T-helper 1 cell treated with Interleukin-12 subunit alpha and Interleukin-12 subunit beta and Interleukin-4 antibody, amounts not matched to agents 30 ng/mL and 1 ng/mL, for 36 hours (primary cell): Measurements from ENCODE around the gene WTAP. TPM values are rescaled to one million over a fixed set of nuclear protein-coding genes. Genes with fewer than 3 reads are reported as not detected.

Experiments
- intact Hi-C: fragments of 100-400 bp; cut with micrococcal nuclease; formaldehyde crosslinking; loops from one replicate; pipeline ENCODE4 v1.15.1; 2024
- total RNA-seq: library from RNA; stranded (reverse); gene quantifications from 2 replicates; pipeline ENCODE4 v1.2.3, GENCODE V29; 2022

The WTAP gene
- total RNA-seq, 1 donor from 2014 or later: 126 TPM

DNA sequence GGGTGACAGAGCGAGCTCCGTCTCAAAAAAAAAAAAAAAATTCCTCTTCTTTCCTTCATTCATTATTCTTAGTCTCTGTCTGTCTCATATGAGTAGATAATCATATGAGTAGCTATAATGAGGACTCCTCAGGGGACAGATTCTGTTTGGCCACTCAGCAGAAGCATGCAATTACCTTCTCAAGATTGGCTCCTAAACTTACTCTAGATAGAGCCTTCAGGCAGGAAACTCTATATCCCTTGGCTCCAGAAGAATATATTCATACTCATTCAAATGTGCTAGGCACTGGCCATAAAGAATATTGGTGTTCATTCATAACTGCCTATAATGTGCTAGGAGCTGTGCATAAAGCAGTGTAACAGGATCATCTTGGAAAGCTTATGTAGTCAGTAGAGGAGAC lies 32.3 kb downstream of the WTAP start:
- intact Hi-C loops: no loop called here

DNA sequence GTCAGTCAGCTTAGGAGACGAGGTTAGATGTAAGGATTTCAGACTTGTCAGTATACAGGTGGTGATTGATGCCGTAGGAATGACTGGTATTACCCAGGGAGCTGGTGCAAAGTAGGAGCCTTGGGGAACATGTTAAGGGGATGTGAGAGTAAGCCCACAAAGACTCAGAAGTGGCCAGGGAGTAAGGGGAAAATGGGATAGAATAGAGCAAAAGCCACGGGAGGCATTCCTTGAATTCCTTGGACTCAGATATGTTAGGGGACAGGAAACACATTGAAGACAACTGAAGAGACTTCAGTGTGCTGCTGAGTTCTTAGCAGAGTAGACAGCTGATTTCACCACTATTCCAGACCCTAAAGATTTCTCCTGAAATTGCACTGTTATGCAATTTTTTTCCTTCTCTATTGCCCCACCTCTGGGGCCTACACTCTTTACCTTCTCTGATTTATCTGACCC lies 33.3 kb downstream of the WTAP start:
- intact Hi-C loops: loop anchor here (1.0 kb wide), 1 partner anchor 171 kb away; no protein-coding TSS in a partner anchor

DNA sequence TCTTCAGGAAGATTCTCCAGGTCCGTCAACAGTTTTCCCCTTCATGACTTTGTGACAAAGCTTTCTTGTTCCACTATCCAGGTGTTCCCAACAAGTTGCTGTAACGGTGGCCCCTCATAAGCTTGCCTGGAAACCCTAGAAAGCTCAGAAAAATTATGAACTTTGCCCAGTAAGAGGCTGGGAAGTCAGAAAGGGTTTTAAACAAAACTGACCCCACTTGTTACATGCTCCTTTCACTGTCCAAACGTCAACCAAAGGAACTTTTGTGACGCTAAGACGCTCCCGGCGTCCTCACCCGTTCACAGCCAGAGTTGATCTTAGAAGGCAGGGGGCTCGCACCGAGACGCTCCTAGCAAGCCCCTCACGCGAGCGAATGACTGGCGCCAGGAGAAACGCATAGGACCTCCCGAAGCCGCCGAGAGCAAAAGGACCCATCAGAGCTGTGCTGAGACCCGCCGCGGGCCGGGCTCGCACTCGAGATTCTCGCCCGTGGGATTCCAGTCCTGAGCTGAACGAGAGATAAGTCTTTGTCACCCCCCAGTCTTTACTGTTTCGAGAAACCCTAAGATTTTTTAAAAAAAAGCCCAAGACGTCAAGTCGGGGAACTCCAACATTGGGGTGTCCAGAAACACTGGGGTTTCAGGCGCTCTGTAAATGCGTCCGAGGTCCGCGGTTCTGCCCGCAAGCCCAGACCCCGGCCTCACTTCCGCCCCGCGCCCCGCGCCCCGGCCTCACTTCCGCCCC lies 34.0 kb downstream of the WTAP start:
- intact Hi-C loops: loop anchor here (1.0 kb wide), 1 partner anchor 170 kb away; no protein-coding TSS in a partner anchor

DNA sequence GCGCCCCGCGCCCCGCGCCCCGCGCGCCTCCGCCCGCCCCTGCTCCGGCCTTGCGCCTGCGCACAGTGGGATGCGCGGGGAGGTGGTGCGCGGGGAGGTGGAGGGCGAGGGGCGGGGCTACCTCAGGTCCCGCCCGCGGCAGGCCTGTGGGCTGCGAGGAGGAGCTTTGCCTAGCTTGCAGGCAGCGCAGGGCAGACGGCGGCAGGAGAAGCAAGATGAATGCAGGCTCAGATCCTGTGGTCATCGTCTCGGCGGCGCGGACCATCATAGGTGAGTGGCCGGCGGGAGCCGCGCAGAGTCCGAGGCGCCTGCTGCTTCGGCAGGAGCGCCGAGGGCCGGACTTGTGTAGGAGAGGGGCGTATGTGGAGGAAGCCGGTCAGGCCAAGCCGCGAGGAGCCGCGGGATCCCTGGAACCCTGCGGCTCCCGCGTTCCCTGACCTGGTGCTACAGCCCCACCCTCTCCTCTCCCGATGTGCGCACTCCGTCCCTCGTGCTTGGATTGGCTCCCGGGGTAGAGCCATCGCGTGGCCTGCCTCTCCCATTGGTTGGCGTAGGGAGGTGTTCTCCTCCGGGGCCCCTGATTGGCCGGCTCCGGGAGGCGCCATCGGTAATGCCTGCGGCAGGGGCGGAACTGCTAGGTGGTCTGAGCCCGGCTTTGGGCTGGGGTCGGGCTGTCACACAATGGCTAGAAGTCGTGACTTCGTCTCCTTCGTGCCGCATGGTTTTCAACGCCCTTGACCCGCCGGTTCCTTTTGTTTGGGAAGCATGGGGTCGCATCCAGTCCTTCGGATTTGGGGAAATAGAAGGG lies 34.8 kb downstream of the WTAP start, which contains the start of gene ACAT2:
Gene ACAT2 (plus strand): TSS at position 173 of the 808 bp plus-strand sequence. CDS start 43 bp downstream, at position 216.
- intact Hi-C loops: loop anchor here (1.0 to 2.0 kb wide), 8 partner anchors 27 to 1231 kb away; partner anchors contain the start of genes TCP1 and WTAP

DNA sequence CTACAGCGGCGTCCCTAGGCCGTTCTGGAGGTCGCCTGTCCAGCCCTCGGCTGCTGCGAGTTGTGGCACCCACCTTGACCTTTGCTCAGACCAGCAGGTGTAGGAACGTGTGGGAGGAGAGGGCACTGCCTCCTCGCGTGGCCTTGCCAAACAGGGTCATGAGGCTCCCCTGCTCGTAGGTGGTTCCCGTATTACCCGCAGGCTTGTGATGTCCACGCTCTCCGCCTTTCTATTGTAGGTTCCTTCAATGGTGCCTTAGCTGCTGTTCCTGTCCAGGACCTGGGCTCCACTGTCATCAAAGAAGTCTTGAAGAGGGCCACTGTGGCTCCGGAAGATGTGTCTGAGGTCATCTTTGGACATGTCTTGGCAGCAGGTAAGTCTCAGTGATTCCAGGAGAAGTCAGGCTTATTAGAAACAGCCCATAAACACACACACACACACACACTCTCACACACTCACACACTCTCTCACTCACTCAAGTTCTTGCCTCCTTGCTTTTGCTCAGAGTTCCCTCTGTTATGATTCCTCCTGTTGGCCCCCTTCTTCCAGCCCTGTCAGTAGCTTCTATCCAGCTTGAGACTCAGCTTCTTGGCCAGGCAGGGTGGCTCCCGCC lies 35.5 kb downstream of the WTAP start:
- intact Hi-C loops: loop anchor here (1.0 to 2.0 kb wide), 7 partner anchors 27 to 1230 kb away; partner anchors contain the start of genes TCP1 and WTAP

DNA sequence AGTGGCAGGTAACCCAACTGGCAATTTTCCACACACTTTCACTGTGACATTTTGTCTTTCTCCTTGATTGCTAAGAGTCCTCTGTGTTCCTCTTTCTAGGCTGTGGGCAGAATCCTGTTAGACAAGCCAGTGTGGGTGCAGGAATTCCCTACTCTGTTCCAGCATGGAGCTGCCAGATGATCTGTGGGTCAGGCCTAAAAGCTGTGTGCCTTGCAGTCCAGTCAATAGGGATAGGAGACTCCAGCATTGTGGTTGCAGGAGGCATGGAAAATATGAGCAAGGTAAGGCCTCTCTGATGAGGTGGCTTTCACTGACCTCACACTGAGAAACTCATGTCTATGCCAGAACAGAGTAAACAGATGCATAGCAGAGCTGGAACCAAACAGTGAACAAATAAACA lies 39.6 kb downstream of the WTAP start:
- intact Hi-C loops: no loop called here

DNA sequence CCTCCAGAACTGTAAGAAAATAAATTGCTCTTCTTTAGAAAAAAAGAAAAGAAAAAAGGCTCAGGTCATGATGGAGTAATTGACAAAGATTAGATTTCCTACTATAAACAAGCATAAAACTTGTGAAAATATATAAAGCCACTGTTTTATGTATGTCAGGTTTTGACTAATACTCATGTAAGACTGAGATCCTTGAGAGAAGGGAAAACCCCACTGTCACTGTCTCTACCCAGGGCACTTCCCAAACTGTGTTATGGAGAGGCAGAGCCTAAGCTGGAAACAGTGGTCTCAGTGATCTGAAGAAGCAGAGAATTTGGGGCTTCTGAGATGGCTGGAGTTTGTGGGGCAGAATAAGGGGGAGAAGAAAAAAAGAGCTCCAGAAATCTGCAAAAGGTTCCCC lies 42.2 kb downstream of the WTAP start:
- intact Hi-C loops: no loop called here

DNA sequence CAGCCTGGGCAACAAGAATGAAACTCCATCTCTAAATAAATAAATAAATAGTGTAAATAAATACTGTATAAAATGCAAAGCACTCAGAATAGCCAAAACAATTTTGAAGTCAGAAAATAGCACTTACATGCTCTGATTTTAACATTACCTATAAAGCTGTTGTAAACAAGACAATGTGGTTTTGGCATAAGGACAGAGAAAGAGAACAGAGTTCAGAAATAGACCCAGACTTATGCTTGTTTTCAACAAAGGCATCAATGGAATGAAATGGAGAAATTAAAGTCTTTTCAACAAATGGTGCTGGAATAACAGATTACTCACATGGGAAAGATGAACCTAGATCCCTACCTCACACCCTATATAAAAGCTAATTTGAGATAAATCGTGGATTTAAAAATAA lies 44.9 kb downstream of the WTAP start:
- intact Hi-C loops: no loop called here

DNA sequence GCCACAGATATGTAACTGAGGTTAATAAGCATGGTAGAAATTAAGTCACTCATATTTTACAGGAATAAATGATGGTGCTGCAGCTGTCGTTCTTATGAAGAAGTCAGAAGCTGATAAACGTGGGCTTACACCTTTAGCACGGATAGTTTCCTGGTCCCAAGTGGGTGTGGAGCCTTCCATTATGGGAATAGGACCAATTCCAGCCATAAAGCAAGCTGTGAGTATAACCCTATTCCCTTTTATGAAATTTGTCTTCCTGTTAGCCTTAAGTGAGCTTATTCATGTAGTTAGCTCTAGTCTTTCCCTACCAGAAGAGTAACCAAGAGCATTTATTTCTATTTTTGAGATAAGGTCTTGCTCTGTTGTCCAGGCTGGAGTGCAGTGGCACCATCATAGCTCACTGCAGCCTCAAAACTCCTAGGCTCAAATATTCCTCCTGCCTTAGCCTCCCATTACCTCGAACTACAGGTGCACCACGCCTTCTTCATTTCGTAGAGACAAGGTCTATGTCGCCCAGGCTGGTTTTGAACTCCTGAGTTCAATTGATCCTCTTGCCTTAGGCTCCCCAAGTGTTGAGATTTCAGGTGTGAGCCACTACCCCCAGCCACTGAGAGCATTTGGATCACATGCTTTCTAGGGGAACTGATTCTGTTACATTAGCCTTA lies 50.1 kb downstream of the WTAP start:
- intact Hi-C loops: no loop called here

DNA sequence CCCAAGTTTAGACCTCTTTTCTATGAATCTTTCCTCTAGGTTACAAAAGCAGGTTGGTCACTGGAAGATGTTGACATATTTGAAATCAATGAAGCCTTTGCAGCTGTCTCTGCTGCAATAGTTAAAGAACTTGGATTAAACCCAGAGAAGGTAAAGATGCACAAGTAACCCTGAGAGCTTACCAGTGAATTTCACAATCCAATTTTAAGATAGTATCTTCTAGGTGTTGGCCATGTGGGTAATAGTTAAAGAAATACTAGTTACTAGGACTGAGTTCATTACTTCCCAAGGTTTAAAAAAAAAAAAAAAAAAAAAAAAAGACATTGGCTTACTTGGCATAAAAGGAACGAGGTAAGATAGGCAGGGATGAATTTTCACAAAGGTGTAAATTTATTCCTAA lies 50.8 kb downstream of the WTAP start:
- intact Hi-C loops: loop anchor here (2.0 kb wide), 1 partner anchor 31 kb away; no protein-coding TSS in a partner anchor

DNA sequence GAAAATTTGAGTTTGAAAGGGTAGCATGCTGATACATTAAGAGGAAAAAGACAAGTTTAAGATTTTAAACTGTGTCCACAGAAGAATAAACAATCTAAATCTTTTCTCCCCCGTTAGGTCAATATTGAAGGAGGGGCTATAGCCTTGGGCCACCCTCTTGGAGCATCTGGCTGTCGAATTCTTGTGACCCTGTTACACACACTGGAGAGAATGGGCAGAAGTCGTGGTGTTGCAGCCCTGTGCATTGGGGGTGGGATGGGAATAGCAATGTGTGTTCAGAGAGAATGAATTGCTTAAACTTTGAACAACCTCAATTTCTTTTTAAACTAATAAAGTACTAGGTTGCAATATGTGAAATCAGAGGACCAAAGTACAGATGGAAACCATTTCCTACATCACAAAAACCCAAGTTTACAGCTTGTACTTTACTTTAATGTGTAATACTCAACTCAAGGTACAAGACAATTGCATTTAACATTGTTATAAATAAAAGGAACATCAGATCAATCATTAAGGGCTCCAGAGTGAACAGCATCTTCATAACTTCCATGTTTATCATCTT lies 51.3 kb downstream of the WTAP start:
- intact Hi-C loops: loop anchor here (2.0 kb wide), 1 partner anchor 32 kb away; no protein-coding TSS in a partner anchor

DNA sequence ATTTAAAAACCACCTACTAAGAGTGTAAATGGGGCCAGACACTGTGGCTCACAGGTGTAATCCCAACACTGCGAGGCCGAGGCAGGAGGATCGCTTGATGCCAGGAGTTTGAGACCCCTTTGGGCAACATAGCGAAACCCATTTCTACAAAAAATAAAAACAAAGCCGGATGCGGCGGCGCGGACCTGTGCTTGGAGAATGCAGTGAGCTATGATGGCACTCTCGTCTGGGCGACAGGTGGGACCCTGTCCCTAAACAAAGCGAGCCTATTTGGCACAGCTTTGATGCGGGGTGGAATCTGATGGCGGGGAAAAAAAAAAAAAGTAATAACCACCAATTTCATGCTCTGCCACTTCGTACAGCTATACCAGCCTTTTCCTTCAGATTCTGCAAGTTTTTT lies 61.0 kb downstream of the WTAP start:
- intact Hi-C loops: loop anchor here (5.0 kb wide), 1 partner anchor 1146 kb away; the partner anchor contains the start of gene DYNLT1

DNA sequence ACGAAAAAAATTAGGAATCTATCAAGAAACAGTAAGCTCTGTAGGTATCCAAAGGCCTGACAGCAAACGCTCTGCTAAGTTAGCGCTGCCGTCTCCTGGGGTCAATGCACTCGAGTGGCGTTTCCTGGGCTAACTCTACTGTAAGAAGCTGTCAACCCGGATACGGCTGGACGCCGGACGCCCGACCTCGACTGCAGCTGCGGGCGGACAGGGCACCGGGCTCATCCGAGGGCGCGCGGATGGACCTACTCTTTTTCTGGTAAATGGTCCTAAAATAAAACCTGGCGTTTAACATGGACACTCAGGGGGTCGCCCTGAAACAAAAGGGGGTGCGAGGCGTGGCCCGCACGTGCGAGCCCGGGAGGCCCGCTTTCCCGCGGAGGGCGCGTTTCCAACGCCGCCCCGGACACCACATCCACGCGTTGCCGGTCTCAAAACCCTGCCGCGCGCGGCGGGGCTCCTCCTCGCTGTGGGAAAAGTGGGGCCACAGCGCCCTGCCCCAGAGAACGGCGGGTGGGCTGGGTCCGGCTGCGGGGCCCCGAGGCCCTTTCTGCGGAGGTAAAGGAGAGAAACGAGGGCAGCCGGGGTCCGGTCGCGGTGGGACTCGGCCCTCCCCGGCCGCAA lies 61.6 kb downstream of the WTAP start:
- intact Hi-C loops: loop anchor here (1.0 to 5.0 kb wide), 9 partner anchors 27 to 1147 kb away; partner anchors contain the start of genes ACAT2, DYNLT1, SOD2 and WTAP

DNA sequence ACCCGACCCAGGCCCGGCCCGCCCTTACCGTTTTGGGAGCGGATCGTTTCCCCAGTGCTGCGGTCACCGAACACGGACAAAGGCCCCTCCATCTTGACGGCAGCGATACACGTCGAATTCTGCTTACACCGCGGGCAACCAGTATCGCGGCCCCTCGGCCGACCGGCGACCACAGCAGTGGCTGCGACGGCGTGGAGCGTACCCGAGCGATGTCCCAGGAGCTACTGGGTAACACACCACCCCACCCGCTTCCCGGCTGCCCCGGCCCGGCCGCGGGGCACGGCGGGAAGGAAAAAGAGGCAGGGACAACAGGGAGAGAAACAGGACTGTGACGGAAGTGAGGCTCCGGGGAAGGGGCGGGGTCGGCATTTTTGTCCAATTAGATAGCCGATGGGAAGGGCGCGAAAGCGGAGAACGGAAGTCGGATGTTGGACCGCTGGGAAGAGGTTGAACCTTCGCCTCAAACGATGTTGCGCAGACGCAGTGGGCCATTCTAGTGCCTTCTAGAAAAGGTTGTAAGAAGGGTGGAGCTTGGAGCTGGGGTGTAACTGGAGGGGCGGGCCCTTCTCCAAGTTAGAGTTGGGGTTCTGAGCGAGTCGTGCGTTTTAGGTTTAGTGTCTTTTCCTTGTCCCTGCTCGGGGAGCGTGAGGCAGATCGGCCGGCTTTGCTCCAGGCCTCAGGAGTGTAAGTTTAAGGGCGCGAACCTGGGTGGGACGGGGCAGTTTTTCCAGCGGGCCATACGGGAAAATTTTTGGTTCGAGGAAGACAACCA lies 62.3 kb downstream of the WTAP start, which contains the start of gene TCP1:
Gene TCP1 (minus strand): TSS at position 226 of the 772 bp plus-strand sequence. CDS start 134 bp downstream, at position 92.
- intact Hi-C loops: loop anchor here (1.0 to 5.0 kb wide), 16 partner anchors 27 to 1622 kb away; partner anchors contain the start of genes ACAT2, DYNLT1, GTF2H5 and SERAC1

DNA sequence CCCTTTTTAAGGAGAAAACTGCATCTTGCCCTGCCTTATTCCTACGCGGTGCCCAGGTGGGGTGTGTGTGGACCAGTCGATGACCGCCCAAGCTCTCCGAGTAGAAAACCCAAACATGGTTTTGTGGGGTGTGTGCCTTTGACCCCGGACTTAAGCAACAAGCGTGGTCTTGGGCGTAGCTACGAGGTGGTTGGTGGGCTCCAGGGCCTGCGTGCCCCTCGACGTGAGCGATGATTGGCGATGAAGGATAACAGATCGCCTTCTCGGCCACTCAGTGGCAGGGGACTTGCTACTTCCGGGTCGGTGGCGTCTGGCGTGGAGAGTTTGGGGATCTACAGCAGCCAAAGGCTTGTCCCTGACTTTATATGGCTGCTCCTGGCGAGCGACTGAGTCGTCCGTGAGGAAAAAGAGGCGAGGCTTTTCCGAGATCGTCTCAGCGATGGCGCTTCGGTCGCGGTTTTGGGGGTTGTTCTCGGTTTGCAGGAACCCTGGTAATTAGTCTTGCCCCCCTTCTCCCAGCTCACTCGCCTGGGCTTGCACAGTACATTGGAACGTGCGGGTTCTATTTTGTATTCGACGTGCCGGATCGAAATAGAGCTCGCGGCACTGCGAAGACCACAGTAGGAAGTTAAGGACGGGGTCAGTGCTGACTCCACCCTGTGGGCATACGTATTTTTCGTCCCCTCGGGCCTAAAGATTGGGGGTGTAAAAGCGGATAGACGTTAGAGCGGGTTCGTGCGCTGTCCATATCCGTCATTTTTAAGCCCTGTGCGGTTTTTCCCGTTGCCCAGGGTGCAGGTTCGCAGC lies 63.0 kb downstream of the WTAP start, which contains the start of gene MRPL18:
Gene MRPL18 (plus strand): TSS at position 319 of the 807 bp plus-strand sequence. CDS start 121 bp downstream, at position 440.
- intact Hi-C loops: loop anchor here (1.0 to 5.0 kb wide), 7 partner anchors 30 to 1623 kb away; partner anchors contain the start of genes GTF2H5 and SERAC1

DNA sequence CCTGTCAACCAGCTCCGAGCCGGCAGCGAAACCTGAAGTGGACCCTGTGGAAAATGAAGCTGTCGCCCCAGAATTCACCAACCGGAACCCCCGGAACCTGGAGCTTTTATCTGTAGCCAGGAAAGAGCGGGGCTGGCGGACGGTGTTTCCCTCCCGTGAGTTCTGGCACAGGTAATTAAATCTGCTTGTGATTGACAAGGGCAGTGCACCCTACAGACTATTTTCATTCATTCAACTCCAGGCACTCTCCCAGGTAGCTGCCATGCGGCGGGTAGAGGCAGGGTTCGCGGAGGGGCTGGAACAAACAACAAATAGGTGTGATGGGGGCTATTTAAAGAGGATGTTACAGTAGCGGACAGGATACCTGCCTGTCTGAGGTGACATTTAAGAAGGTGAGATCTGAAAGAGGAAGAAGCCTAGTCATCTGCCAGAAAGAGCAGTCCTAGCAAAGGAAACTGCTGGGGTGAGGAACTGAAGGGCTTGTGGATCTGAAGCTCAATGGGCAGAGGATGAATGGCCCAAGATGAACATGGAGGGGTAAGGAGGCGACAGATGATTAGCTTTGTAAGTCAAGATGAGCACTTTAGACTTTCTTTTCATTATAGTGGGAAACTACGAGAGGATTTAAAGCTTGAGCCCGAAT lies 63.8 kb downstream of the WTAP start:
- intact Hi-C loops: loop anchor here (1.0 to 5.0 kb wide), 7 partner anchors 29 to 1624 kb away; partner anchors contain the start of genes GTF2H5 and SERAC1

DNA sequence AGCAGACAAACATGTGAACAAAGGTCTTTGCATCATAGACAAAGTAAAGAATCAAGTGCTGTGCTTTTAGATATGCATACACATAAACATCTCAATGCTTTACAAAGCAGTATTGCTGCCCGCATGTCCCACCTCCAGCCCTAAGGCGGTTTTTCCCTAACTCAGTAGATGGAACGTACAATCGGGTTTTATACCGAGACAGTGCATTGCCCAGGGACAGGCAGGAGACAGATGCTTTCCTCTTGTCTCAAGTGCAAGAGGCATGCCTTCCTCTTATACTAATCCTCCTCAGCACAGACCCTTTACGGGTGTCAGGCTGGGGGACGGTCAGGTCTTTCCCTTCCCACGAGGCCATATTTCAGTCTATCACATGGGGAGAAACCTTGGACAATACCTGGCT lies 67.7 kb downstream of the WTAP start:
- intact Hi-C loops: loop anchor here (5.0 kb wide), 1 partner anchor 1628 kb away; the partner anchor contains the start of genes GTF2H5 and SERAC1
